H1 (cell line): ENCODE results near the gene NEK11. TPM values are rescaled to one million over a fixed set of nuclear protein-coding genes. Genes with fewer than 3 reads are reported as not detected.

Experiments
- CTCF ChIA-PET: fragments of 300-600 bp; sonication (Branson Sonifier 250); formaldehyde crosslinking; loops from one replicate; lab custom pipeline; 2021; ENCODE audit not compliant: partially characterized antibody; lab: Charles Lee
- POLR2A ChIA-PET: fragments of 300-600 bp; sonication (Branson Sonifier 250); formaldehyde crosslinking; loops from one replicate; lab custom pipeline; 2021; ENCODE audit warnings: inconsistent platforms; ENCODE audit not compliant: partially characterized antibody; lab: Charles Lee
- DNase-seq, 2 experiments: peaks; one replicate each; pipeline versions ENCODE4 v3.0.0 to v3.0.0-alpha.2; 2010 to 2022; ENCODE audit warnings: low spot score in 2 of 2, low read depth in 1 of 2, mixed read lengths in 1 of 2
- FAIRE-seq: peaks from 2 replicates; lab custom pipeline; 2011; peaks lifted over from hg19 to GRCh38; lab: Jason Lieb, UNC
- H2AFZ ChIP-seq: 2 replicates; pipeline ENCODE4 v1.8.1; 2012; ENCODE audit warnings: low read length, inconsistent platforms
- H2AK5ac ChIP-seq: 2 replicates; pipeline ENCODE4 v1.6.1; 2013; ENCODE audit warnings: low read depth, low read length
- H2BK120ac ChIP-seq: replicated peaks from 2 replicates; pipeline ENCODE3; 2013; ENCODE audit warnings: low read depth, low read length, inconsistent platforms
- H2BK12ac ChIP-seq: 2 replicates; pipeline ENCODE4 v1.6.1; 2013; ENCODE audit warnings: low read depth, low read length
- H2BK15ac ChIP-seq: 2 replicates; pipeline ENCODE4 v1.6.1; 2013; ENCODE audit warnings: low read length
- H2BK20ac ChIP-seq: 2 replicates; pipeline ENCODE4 v1.6.1; 2013; ENCODE audit warnings: low read length
- H2BK5ac ChIP-seq: 2 replicates; pipeline ENCODE4 v1.6.1; 2013; ENCODE audit warnings: low read depth, low read length
- H3K14ac ChIP-seq: 2 replicates; pipeline ENCODE4 v1.6.1; 2013; ENCODE audit warnings: inconsistent platforms; ENCODE audit not compliant: insufficient read length
- H3K18ac ChIP-seq: 2 replicates; pipeline ENCODE4 v1.6.1; 2013; ENCODE audit warnings: low read length; ENCODE audit errors: extremely low read depth
- H3K23ac ChIP-seq: 2 replicates; pipeline ENCODE4 v1.6.1; 2013; ENCODE audit warnings: inconsistent platforms; ENCODE audit not compliant: insufficient read length
- H3K23me2 ChIP-seq: 2 replicates; pipeline ENCODE4 v1.6.1; 2013; ENCODE audit warnings: low read depth, low read length
- H3K27ac ChIP-seq: 2 replicates; pipeline ENCODE4 v1.6.1; 2011; ENCODE audit warnings: low read depth, low read length, inconsistent platforms
- H3K27me3 ChIP-seq, 4 experiments: replicated peaks in 1 of 4; 1 replicate in 1 of 4; 2 replicates in 3 of 4; pipeline versions ENCODE4 v1.6.1 to v1.8.1; 2011 to 2013; ENCODE audit warnings: low read length in 3 of 4, mild to moderate bottlenecking in 3 of 4, inconsistent platforms in 2 of 4, mixed read lengths in 2 of 4, moderate library complexity in 1 of 4; ENCODE audit not compliant: control insufficient read depth in 3 of 4, insufficient read depth in 3 of 4; ENCODE audit errors: extremely low read depth in 1 of 4
- H3K36me3 ChIP-seq, 4 experiments: 2 replicates each; pipeline versions ENCODE4 v1.6.1 to v1.8.1; 2011 to 2013; ENCODE audit warnings: mild to moderate bottlenecking in 4 of 4, low read length in 3 of 4, moderate library complexity in 2 of 4, control low read depth in 1 of 4, inconsistent platforms in 1 of 4; ENCODE audit not compliant: insufficient read depth in 4 of 4, control insufficient read depth in 2 of 4
- H3K4ac ChIP-seq: replicated peaks from 2 replicates; pipeline ENCODE3; 2013; ENCODE audit warnings: low read length, low read depth, mixed read lengths, inconsistent platforms; ENCODE audit not compliant: insufficient read length
- H3K4me1 ChIP-seq, 4 experiments: replicated peaks in 1 of 4; 1 replicate in 1 of 4; 2 replicates in 3 of 4; pipeline versions ENCODE4 v1.6.1 to v1.8.1; 2011 to 2013; ENCODE audit warnings: low read length in 3 of 4, inconsistent platforms in 2 of 4, mixed read lengths in 1 of 4; ENCODE audit not compliant: insufficient read depth in 4 of 4, control insufficient read depth in 3 of 4
- H3K4me2 ChIP-seq, 2 experiments: 2 replicates each; pipeline versions ENCODE4 v1.6.1 to v1.8.1; 2011 to 2013; ENCODE audit warnings: low read depth in 2 of 2, low read length in 2 of 2, control low read depth in 1 of 2, inconsistent platforms in 1 of 2, mild to moderate bottlenecking in 1 of 2; ENCODE audit not compliant: insufficient read depth in 1 of 2
- H3K4me3 ChIP-seq, 4 experiments: fragments of 200-600, 300-600 bp in 1 of 4; sonication (generic), shearing (Covaris generic), sonication (Bioruptor Twin) in 1 of 4; 2 replicates each; pipeline versions ENCODE4 v1.5.1 to v1.8.1; 2011 to 2016; ENCODE audit warnings: low read length in 4 of 4, low read depth in 3 of 4, control low read depth in 2 of 4, inconsistent platforms in 2 of 4, mild to moderate bottlenecking in 2 of 4, mixed read lengths in 1 of 4, moderate library complexity in 1 of 4; ENCODE audit not compliant: insufficient read depth in 2 of 4; ENCODE audit errors: extremely low read depth in 1 of 4
- H3K56ac ChIP-seq: replicated peaks from 2 replicates; pipeline ENCODE3; 2013; ENCODE audit warnings: low read depth, mild to moderate bottlenecking, mixed read lengths, low read length, inconsistent platforms; ENCODE audit not compliant: insufficient read length
- H3K79me1 ChIP-seq: 2 replicates; pipeline ENCODE4 v1.6.1; 2013; ENCODE audit warnings: low read depth, low read length, control low read depth
- H3K79me2 ChIP-seq, 2 experiments: 2 replicates each; pipeline versions ENCODE4 v1.6.1 to v1.8.1; 2012 to 2013; ENCODE audit warnings: low read length in 2 of 2, mild to moderate bottlenecking in 2 of 2, inconsistent platforms in 1 of 2; ENCODE audit not compliant: insufficient read depth in 2 of 2, control insufficient read depth in 1 of 2
- H3K9ac ChIP-seq, 4 experiments: replicated peaks in 1 of 4; 1 replicate in 1 of 4; 2 replicates in 3 of 4; pipeline versions ENCODE4 v1.6.1 to v1.8.1; 2011 to 2013; ENCODE audit warnings: low read depth in 3 of 4, low read length in 3 of 4, control low read depth in 2 of 4, mild to moderate bottlenecking in 2 of 4, moderate library complexity in 2 of 4, inconsistent platforms in 1 of 4; ENCODE audit errors: extremely low read depth in 1 of 4
- H3K9me3 ChIP-seq, 2 experiments: 2 replicates each; pipeline versions ENCODE4 v1.6.1 to v1.8.1; 2012 to 2013; ENCODE audit warnings: mild to moderate bottlenecking in 2 of 2, moderate library complexity in 2 of 2, control low read depth in 1 of 2, inconsistent platforms in 1 of 2, low read depth in 1 of 2, low read length in 1 of 2, mixed read lengths in 1 of 2; ENCODE audit not compliant: insufficient read depth in 2 of 2
- H4K20me1 ChIP-seq, 2 experiments: replicated peaks in 1 of 2; 2 replicates each; pipeline versions ENCODE3 to v1.8.1; 2011 to 2013; ENCODE audit warnings: inconsistent platforms in 2 of 2, low read length in 2 of 2, mild to moderate bottlenecking in 1 of 2; ENCODE audit not compliant: insufficient read depth in 2 of 2, control insufficient read depth in 1 of 2
- H4K5ac ChIP-seq: 2 replicates; pipeline ENCODE4 v1.6.1; 2013; ENCODE audit warnings: low read length, low read depth, mixed read lengths, inconsistent platforms; ENCODE audit not compliant: insufficient read length
- H4K8ac ChIP-seq: 2 replicates; pipeline ENCODE4 v1.8.0; 2013; ENCODE audit warnings: mild to moderate bottlenecking, moderate library complexity, low read length, inconsistent platforms; ENCODE audit not compliant: insufficient read depth; ENCODE audit errors: extremely low read depth
- H4K91ac ChIP-seq: replicated peaks from 2 replicates; pipeline ENCODE3; 2013; ENCODE audit warnings: low read length, mixed read lengths, inconsistent platforms; ENCODE audit not compliant: insufficient read length
- CHD1 ChIP-seq: IDR thresholded peaks from 2 replicates; pipeline ENCODE4 v1.6.1; 2012; ENCODE audit warnings: low read depth, low read length, improper control_type of control experiment
- CTBP2 ChIP-seq: IDR thresholded peaks from 2 replicates; pipeline ENCODE4 v1.7.0; 2011; ENCODE audit warnings: borderline replicate concordance, mild to moderate bottlenecking, moderate library complexity, mixed read lengths, low read length; ENCODE audit not compliant: insufficient read depth, insufficient read length
- FOSL1 ChIP-seq: IDR thresholded peaks from 2 replicates; pipeline ENCODE4 v1.6.1; 2011; ENCODE audit warnings: mild to moderate bottlenecking, low read depth, low read length, moderate library complexity; ENCODE audit not compliant: insufficient read depth
- GTF2F1 ChIP-seq: IDR thresholded peaks from 2 replicates; pipeline ENCODE4 v1.6.1; 2012; ENCODE audit warnings: low read depth, low read length, improper control_type of control experiment, borderline replicate concordance
- MAFK ChIP-seq: IDR thresholded peaks from 2 replicates; pipeline ENCODE4 v1.6.1; 2012; ENCODE audit warnings: low read depth, mild to moderate bottlenecking, improper control_type of control experiment, low read length
- NANOG ChIP-seq: IDR thresholded peaks from 2 replicates; pipeline ENCODE4 v1.6.1; 2011; ENCODE audit warnings: low read length, low read depth, mild to moderate bottlenecking, inconsistent platforms; ENCODE audit not compliant: insufficient read depth, poor library complexity, severe bottlenecking
- POLR2A ChIP-seq, 2 experiments: IDR thresholded peaks; 1 replicate in 1 of 2; 2 replicates in 1 of 2; pipeline ENCODE4 v1.6.1; 2011; ENCODE audit warnings: low read depth in 2 of 2, low read length in 2 of 2, mild to moderate bottlenecking in 2 of 2; ENCODE audit errors: control extremely low read depth in 1 of 2
- RNF2 ChIP-seq: fragments of 200-900, 300-1000 bp; sonication (generic); IDR thresholded peaks from 2 replicates; pipeline ENCODE4 v1.7.1; 2016; ENCODE audit warnings: borderline replicate concordance, low read depth, mild to moderate bottlenecking, antibody characterized with exemption, low read length; ENCODE audit not compliant: poor library complexity, severe bottlenecking; ENCODE audit errors: missing control alignments
- WGBS, 2 experiments: shearing (Covaris generic) in 1 of 2; methylation state at CpG; one replicate each; pipeline versions ENCODE4 v1.1.6 to v1.1.7; 2013 to 2015; ENCODE audit warnings: low lambda C conversion rate in 2 of 2, mixed read lengths in 2 of 2, inconsistent platforms in 1 of 2, low coverage in 1 of 2, missing lambda C conversion rate in 1 of 2; ENCODE audit not compliant: insufficient replicate concordance in 2 of 2, insufficient coverage in 1 of 2, insufficient read length in 1 of 2; ENCODE audit errors: extremely low coverage in 1 of 2, missing lambda C conversion rate in 1 of 2; 5-methylcytosine and 5-hydroxymethylcytosine counted together
- polyA plus RNA-seq, 7 experiments: library from polyadenylated mRNA; depleted of rRNA in 3 of 7; stranded (reverse) in 5 of 7; unstranded in 2 of 7; fragments of >200 nt in 5 of 7; fragments of 200-250 nt in 2 of 7; gene quantifications; 1 replicate in 5 of 7; 2 replicates in 1 of 7; 4 replicates in 1 of 7; pipeline versions ENCODE4 v1.2.1 to v1.2.3, GENCODE V29; 2011 to 2013; ENCODE audit warnings: missing spikeins in 2 of 7, mixed read lengths in 2 of 7
- total RNA-seq: library from RNA; stranded (reverse); fragmentation: NEBNext Ultra II Directional; extraction: Animal tissue kit (Norgen Biotek cat#: 25700); gene quantifications from 2 replicates; pipeline ENCODE4 v1.2.1, GENCODE V29; 2021
- TF ChIP-seq, protein P1 (sequence below): IDR thresholded peaks from 2 replicates; pipeline ENCODE4 v1.6.1; 2012; ENCODE audit warnings: inconsistent platforms

NEK11 gene
- total and polyA plus RNA-seq, 2 of the 8 experiments (the other 6 are each of a cell fraction or from before 2014, with no cell fraction given) = 0.60 TPM; not detected in 1

DNA sequence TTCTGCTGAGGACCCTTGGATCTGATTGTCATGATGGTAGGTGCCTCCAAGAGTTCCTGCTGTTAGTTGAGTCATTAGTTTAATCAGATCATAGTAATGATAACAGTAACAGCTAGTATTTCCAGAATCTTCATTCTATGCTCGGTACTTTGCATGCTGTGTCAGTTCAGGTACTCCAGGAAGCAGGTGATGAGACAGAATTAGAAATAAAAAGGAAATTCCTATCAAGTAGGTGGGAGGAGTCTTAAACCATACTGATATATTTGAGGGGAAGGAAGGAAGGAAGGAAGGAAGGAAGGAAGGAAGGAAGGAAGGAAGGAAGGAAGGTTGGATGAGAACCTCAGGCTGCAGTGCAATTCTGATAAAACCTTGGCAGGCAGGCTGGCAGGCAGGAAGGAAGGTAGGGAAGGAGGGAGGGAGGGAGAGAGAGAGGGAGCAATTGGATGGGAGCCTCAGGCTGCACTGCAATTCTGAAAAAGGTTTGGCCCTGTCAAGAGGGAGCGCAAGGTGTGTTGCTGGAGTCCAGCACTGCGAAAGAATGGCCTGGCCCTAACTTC lies 206.1 kb downstream of the NEK11 start:
- WGBS, 2 experiments = 90% methylated on average over 3 of the region's 3 CpGs; no CpG with 5 or more reads in 1 of the 2 experiments
- Histone ChIP-seq H2BK20ac (no peak overlapping the region), H4K91ac (no peak overlapping the region), H3K9ac (no peak overlapping the region), H3K4me2 (no peak overlapping the region), H2AK5ac (no peak overlapping the region), H3K4me3 (no peak overlapping the region), H3K4me1 (no peaks in the 10 kb centered on the region), H3K27ac (no peak overlapping the region), H2BK5ac (no peak overlapping the region), H3K14ac (no peak overlapping the region), H3K23ac (no peak overlapping the region), H3K36me3 (no peaks in the 10 kb centered on the region), H3K18ac (no peak overlapping the region), H3K79me2 (no peaks in the 10 kb centered on the region), H4K8ac (no peak overlapping the region), H3K9me3 (no peaks in the 10 kb centered on the region), H4K20me1 (no peaks in the 10 kb centered on the region), H2BK120ac (no peak overlapping the region), H2BK15ac (no peak overlapping the region), H2BK12ac (no peak overlapping the region), H3K56ac (no peak overlapping the region), H2AFZ (0 out of 2 replicates have a peak overlapping the region, but pooled peaks have one; percentile 42), H3K4ac (no peak overlapping the region), H3K23me2 (no peaks in the 10 kb centered on the region; the same call in 1 of the 2 replicates), H3K27me3 (no peaks in the 10 kb centered on the region), H3K79me1 (no peaks in the 10 kb centered on the region), H4K5ac (no peak overlapping the region)
- ChIA-PET POLR2A (no interaction called here), CTCF (interaction anchor here (1.0 kb wide), 1 partner anchor 10 kb away, joined by 3 read pairs; no protein-coding TSS in a partner anchor)
- FAIRE-seq = no peak
- DNase-seq = no peak
- TF ChIP-seq FOSL1 = no peak
- TF ChIP-seq CHD1 = no peak
- TF ChIP-seq CTBP2 = no peak
- TF ChIP-seq, protein P1, sequence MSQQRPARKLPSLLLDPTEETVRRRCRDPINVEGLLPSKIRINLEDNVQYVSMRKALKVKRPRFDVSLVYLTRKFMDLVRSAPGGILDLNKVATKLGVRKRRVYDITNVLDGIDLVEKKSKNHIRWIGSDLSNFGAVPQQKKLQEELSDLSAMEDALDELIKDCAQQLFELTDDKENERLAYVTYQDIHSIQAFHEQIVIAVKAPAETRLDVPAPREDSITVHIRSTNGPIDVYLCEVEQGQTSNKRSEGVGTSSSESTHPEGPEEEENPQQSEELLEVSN = no peak
- TF ChIP-seq GTF2F1 = no peak
- TF ChIP-seq NANOG = no peak
- no peak for TF ChIP-seq POLR2A (IDR thresholded peaks at IDR 0.05; ENCODE audit: control extremely low read depth in 1 of 2, low read depth in 2 of 2, low read length in 2 of 2)
- TF ChIP-seq MAFK = no peak
- no peak for TF ChIP-seq RNF2
